HUDEP-2 (cell line): ENCODE data around the gene CELSR1.

Experiments used
- DNase-seq, 76 experiments: peaks; one replicate each; lab custom pipeline; 2025; ENCODE audit not compliant: unreplicated experiment in 76 of 76; lab: John Stamatoyannopoulos, UW

Gene CELSR1

GRCh38 chr22:46450931-46451561 is 86.4 kb downstream of the CELSR1 start:
- no peak for DNase-seq

GRCh38 chr22:46449974-46450745 is 87.3 kb downstream of the CELSR1 start:
- DNase-seq = no peak

GRCh38 chr22:46449116-46449691 is 88.2 kb downstream of the CELSR1 start:
- no peak for DNase-seq

GRCh38 chr22:46448333-46448732 is 89.1 kb downstream of the CELSR1 start:
- DNase-seq = no peak

GRCh38 chr22:46447906-46448305 is 89.5 kb downstream of the CELSR1 start:
- DNase-seq = peak in 12 of 76 experiments; percentile 53 to 94 (median 88)

GRCh38 chr22:46446799-46447198 is 90.6 kb downstream of the CELSR1 start:
- no peak for DNase-seq

- DNase-seq = no peak
Observed at GRCh38 chr22:46445771-46446420, 91.5 kb downstream of the CELSR1 start.

- no peak for DNase-seq
Observed at GRCh38 chr22:46444390-46444854, 93.0 kb downstream of the CELSR1 start.

- DNase-seq = no peak
Observed at GRCh38 chr22:46443850-46444389, 93.5 kb downstream of the CELSR1 start.

GRCh38 chr22:46442217-46442853 is 95.1 kb downstream of the CELSR1 start:
- DNase-seq = no peak

GRCh38 chr22:46439576-46440465 is 97.6 kb downstream of the CELSR1 start:
- DNase-seq = no peak

GRCh38 chr22:46439111-46439510 is 98.3 kb downstream of the CELSR1 start:
- DNase-seq = no peak

GRCh38 chr22:46437671-46438440 is 99.6 kb downstream of the CELSR1 start:
- no peak for DNase-seq

GRCh38 chr22:46436595-46437175 is 100.7 kb downstream of the CELSR1 start:
- DNase-seq = no peak

- no peak for DNase-seq
Observed at GRCh38 chr22:46433318-46433717, 104.1 kb downstream of the CELSR1 start.

GRCh38 chr22:46432164-46433068 is 105.0 kb downstream of the CELSR1 start:
- DNase-seq = no peak
